GM23248 (cell line): ENCODE data around the gene COL8A1.

ENCODE experiments used
- EZH2 ChIP-seq: fragments of 200-600 bp; sonication (generic); IDR thresholded peaks from 2 replicates; pipeline ENCODE4 v1.6.1; 2018; ENCODE audit warnings: antibody characterized with exemption, mild to moderate bottlenecking; ENCODE audit not compliant: insufficient read depth, poor library complexity, severe bottlenecking
- EZH2phosphoT487 ChIP-seq: fragments of 200-600 bp; sonication (generic); IDR thresholded peaks from 2 replicates; pipeline ENCODE4 v1.6.1; 2018; ENCODE audit warnings: antibody characterized with exemption, moderate library complexity, mild to moderate bottlenecking, low read depth; ENCODE audit not compliant: insufficient read depth

GRCh38 chr3:99829844-99830243, 191.4 kb downstream of the COL8A1 start:
- TF ChIP-seq EZH2 (no peak), EZH2phosphoT487 (no peak)
